Stimulated activated CD8-positive, alpha-beta memory T cell treated with anti-CD3 and anti-CD28 coated beads, Interleukin-12 subunit alpha, Interleukin-12 subunit beta, amount 100 ng/mL, for 24 hours (primary cell): ENCODE measurements around the gene REM2.

ENCODE experiments used
- DNase-seq: peaks from one replicate; pipeline ENCODE4 v3.0.0-alpha.2; 2020; ENCODE audit errors: extremely low read depth

Gene REM2

GRCh38 chr14:22883173-22883976, at the start of gene REM2:
Gene REM2, plus strand, starts transcription at chr14:22883222. Its CDS starts 66 bp downstream, at chr14:22883288.
- no peak for DNase-seq

GRCh38 chr14:22835505-22835904, 47.5 kb upstream of the REM2 start:
- no peak for DNase-seq

- DNase-seq, result no peak
Observed at GRCh38 chr14:22836301-22837113, 46.5 kb upstream of the REM2 start, which contains the start of gene MMP14. Gene MMP14, plus strand, starts transcription at chr14:22836585. Its CDS starts 233 bp downstream, at chr14:22836818.

GRCh38 chr14:22837114-22837749, 45.8 kb upstream of the REM2 start:
- DNase-seq, result no peak

GRCh38 chr14:22837750-22838538, 45.1 kb upstream of the REM2 start:
- DNase-seq, result no peak

- DNase-seq, result no peak
Observed at GRCh38 chr14:22838631-22839041, 44.4 kb upstream of the REM2 start.

GRCh38 chr14:22839159-22839779, 43.8 kb upstream of the REM2 start:
- DNase-seq, result no peak

GRCh38 chr14:22841311-22841710, 41.7 kb upstream of the REM2 start:
- no peak for DNase-seq

- no peak for DNase-seq
Observed at GRCh38 chr14:22841769-22842168, 41.3 kb upstream of the REM2 start.

GRCh38 chr14:22842211-22843122, 40.6 kb upstream of the REM2 start:
- DNase-seq, result no peak

- DNase-seq, result no peak
Observed at GRCh38 chr14:22843123-22843925, 39.7 kb upstream of the REM2 start.

- DNase-seq, result no peak
Observed at GRCh38 chr14:22844221-22845102, 38.6 kb upstream of the REM2 start.

- DNase-seq, result no peak
Observed at GRCh38 chr14:22845103-22845394, 38.0 kb upstream of the REM2 start.

GRCh38 chr14:22845821-22846625, 37.0 kb upstream of the REM2 start:
- DNase-seq, result no peak

- no peak for DNase-seq
Observed at GRCh38 chr14:22846811-22847307, 36.2 kb upstream of the REM2 start.

GRCh38 chr14:22847661-22848341, 35.2 kb upstream of the REM2 start:
- no peak for DNase-seq
